DOHH2 (cell line): ENCODE data around the gene TOP2A.

Source experiments
- EZH2phosphoT487 ChIP-seq: fragments of 200-600 bp; sonication (generic); IDR thresholded peaks from 2 replicates; pipeline ENCODE4 v1.6.1; 2017; ENCODE audit warnings: borderline replicate concordance, mild to moderate bottlenecking, antibody characterized with exemption, low read length, moderate library complexity, mixed read lengths
- TF ChIP-seq, protein P1 (sequence below): fragments of 200-600 bp; sonication (generic); IDR thresholded peaks from one replicate; pipeline ENCODE4 v1.5.1; 2014; ENCODE audit warnings: antibody characterized with exemption, mild to moderate bottlenecking, low read depth, low read length; ENCODE audit not compliant: poor library complexity, severe bottlenecking

DNA sequence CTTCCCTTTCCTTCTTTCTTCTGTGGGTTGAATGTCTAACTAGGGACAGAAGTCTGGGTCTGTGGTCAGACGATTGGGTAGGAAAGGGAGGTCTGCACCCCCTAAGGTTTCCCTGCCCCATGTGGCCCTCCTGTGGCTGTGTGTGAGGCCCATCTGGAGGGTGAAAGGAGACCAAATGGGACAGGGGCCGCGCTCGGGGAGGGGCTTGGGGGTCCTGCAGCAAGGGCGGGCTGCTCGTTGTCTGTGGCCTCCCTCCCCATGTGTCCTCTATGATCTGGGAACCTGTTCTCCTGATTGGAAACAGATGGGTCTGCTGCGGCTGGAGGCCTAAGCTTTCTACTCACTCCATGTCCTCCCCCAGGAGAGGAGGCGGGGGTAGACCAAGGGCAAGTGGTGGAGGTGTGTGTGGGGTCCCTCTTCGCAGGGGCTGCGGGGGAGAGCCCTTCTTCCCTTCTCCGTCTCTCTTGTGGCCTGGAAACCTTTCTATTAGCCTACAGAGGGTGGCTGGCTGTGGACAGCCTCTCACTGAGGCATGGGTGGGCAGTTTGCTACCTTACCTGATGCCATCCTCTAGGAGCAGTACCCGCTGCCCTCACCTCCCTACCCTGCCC, 44.1 kb upstream of the TOP2A start:
- TF ChIP-seq, protein P1, sequence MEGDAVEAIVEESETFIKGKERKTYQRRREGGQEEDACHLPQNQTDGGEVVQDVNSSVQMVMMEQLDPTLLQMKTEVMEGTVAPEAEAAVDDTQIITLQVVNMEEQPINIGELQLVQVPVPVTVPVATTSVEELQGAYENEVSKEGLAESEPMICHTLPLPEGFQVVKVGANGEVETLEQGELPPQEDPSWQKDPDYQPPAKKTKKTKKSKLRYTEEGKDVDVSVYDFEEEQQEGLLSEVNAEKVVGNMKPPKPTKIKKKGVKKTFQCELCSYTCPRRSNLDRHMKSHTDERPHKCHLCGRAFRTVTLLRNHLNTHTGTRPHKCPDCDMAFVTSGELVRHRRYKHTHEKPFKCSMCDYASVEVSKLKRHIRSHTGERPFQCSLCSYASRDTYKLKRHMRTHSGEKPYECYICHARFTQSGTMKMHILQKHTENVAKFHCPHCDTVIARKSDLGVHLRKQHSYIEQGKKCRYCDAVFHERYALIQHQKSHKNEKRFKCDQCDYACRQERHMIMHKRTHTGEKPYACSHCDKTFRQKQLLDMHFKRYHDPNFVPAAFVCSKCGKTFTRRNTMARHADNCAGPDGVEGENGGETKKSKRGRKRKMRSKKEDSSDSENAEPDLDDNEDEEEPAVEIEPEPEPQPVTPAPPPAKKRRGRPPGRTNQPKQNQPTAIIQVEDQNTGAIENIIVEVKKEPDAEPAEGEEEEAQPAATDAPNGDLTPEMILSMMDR = no peak
- no peak for TF ChIP-seq EZH2phosphoT487
